Peyer's patch (tissue), 4 donors: Measurements from ENCODE around the gene COL4A1.

Experiments
- CTCF ChIP-seq, 6 experiments: fragments of 450-650 bp in 4 of 6; fragments of 200-600 bp in 2 of 6; sonication (generic) in 1 of 6; IDR thresholded peaks; one replicate each; pipeline ENCODE4 v1.5.1; 2017 to 2019; ENCODE audit warnings: antibody characterized with exemption in 6 of 6, mild to moderate bottlenecking in 3 of 6, moderate library complexity in 1 of 6
- POLR2A ChIP-seq, 2 donors: fragments of 450-650 bp; IDR thresholded peaks; one replicate each; pipeline ENCODE4 v1.5.1; 2017; ENCODE audit warnings: antibody characterized with exemption in 2 of 2, mild to moderate bottlenecking in 2 of 2, moderate library complexity in 2 of 2

GRCh38 chr13:110256126-110256905, 50.6 kb downstream of the COL4A1 start:
- TF ChIP-seq POLR2A (IDR thresholded peaks at IDR 0.05) (no peak), CTCF (IDR thresholded peaks at IDR 0.05) (no peak)
